ENCODE measurements around the gene FAM25A. TPM values are rescaled to one million over a fixed set of nuclear protein-coding genes. Genes with fewer than 3 reads are reported as not detected.

FAM25A gene
- not detected in 2 replicates for total RNA-seq

GRCh38 chr10:87020056-87020455 is at the start of gene FAM25A:
Gene FAM25A (plus strand): TSS chr10:87020294. CDS start chr10:87020325, 31 bp downstream.

Small RNA genes lying within 50 kb of the gene (small RNA-seq; reads per million reads assigned to genes)
- gene AL136982.5 (not detected), gene BMS1P3 (not detected), gene FAM25A (not detected), gene RNU6-529P (not detected)

Other genes starting within 250 kb of the FAM25A start
- gene MMRN2, start 62.7 kb upstream of the FAM25A start, total RNA-seq, result 1.3 and 5.5 TPM in 2 replicates
- 1.3 and 1.6 TPM in 2 replicates for gene SNCG, start 61.7 kb upstream of the FAM25A start, total RNA-seq
- 3.5 TPM in 1 of 2 replicates, not detected in the other for gene ADIRF, start 51.8 kb upstream of the FAM25A start, total RNA-seq
- 205 and 226 TPM in 2 replicates for gene GLUD1, start 74.5 kb downstream of the FAM25A start, total RNA-seq
- 31.4 and 34.8 TPM in 2 replicates for gene SHLD2, start 74.9 kb downstream of the FAM25A start, total RNA-seq
- gene NUTM2A, start 205.2 kb downstream of the FAM25A start, total RNA-seq, result 0.76 and 3.9 TPM in 2 replicates